ENCODE results near the gene GPC3.
"Not testable (repeated sequence)": the region's sequence is repeated elsewhere in the genome, so short reads cannot be mapped to it uniquely, and the experiment has no call there.

Gene GPC3

GRCh38 chrX:133636009-133636408 is 349.4 kb downstream of the GPC3 start:
- no peak for DNase-seq

- no peak for DNase-seq
Measured at GRCh38 chrX:133634416-133634815, 351.0 kb downstream of the GPC3 start.

- no peak for DNase-seq
Measured at GRCh38 chrX:133633950-133634349, 351.4 kb downstream of the GPC3 start.

GRCh38 chrX:133633162-133633561 is 352.2 kb downstream of the GPC3 start:
- no peak for DNase-seq

GRCh38 chrX:133630362-133630761 is 355.0 kb downstream of the GPC3 start:
- no peak for DNase-seq

- DNase-seq, result no peak
Measured at GRCh38 chrX:133627673-133628072, 357.7 kb downstream of the GPC3 start.

GRCh38 chrX:133621384-133621783 is 364.0 kb downstream of the GPC3 start:
- not testable (repeated sequence) for DNase-seq

- DNase-seq, result no peak
Measured at GRCh38 chrX:133611676-133612075, 373.7 kb downstream of the GPC3 start.

- DNase-seq, result no peak
Measured at GRCh38 chrX:133610056-133610455, 375.3 kb downstream of the GPC3 start.

GRCh38 chrX:133609166-133609565 is 376.2 kb downstream of the GPC3 start:
- no peak for DNase-seq

- no peak for DNase-seq
Measured at GRCh38 chrX:133608406-133608805, 377.0 kb downstream of the GPC3 start.

GRCh38 chrX:133607419-133608348 is 377.7 kb downstream of the GPC3 start:
- DNase-seq, result no peak

GRCh38 chrX:133606990-133607389 is 378.4 kb downstream of the GPC3 start:
- DNase-seq, result no peak

GRCh38 chrX:133604801-133605200 is 380.6 kb downstream of the GPC3 start:
- no peak for DNase-seq

- DNase-seq, result no peak
Measured at GRCh38 chrX:133602881-133603280, 382.5 kb downstream of the GPC3 start.

- no peak for DNase-seq
Measured at GRCh38 chrX:133601116-133601515, 384.3 kb downstream of the GPC3 start.

GRCh38 chrX:133600536-133600935 is 384.9 kb downstream of the GPC3 start:
- no peak for DNase-seq

GRCh38 chrX:133598601-133599335 is 386.6 kb downstream of the GPC3 start:
- DNase-seq, result no peak

GRCh38 chrX:133594156-133594555 is 391.2 kb downstream of the GPC3 start:
- no peak for DNase-seq

- no peak for DNase-seq
Measured at GRCh38 chrX:133593531-133593930, 391.9 kb downstream of the GPC3 start.

GRCh38 chrX:133590703-133591505 is 394.5 kb downstream of the GPC3 start:
- DNase-seq, result no peak

- no peak for DNase-seq
Measured at GRCh38 chrX:133588827-133589226, 396.6 kb downstream of the GPC3 start.

GRCh38 chrX:133587818-133588217 is 397.6 kb downstream of the GPC3 start:
- DNase-seq, result no peak

All from NCI-H82 (cell line).